Upper lobe of left lung (tissue), 4 donors: ENCODE measurements around the gene C15orf40.
"Not testable (repeated sequence)": the region's sequence is repeated elsewhere in the genome, so short reads cannot be mapped to it uniquely, and the experiment has no call there.

Experiments
- EP300 ChIP-seq, 4 donors: sonication (generic); formaldehyde crosslinking; IDR thresholded peaks; one replicate each; pipeline ENCODE4 v1.5.1; 2017; ENCODE audit warnings: antibody characterized with exemption in 4 of 4, control low read depth in 2 of 4
- POLR2A ChIP-seq, 4 donors: fragments of 450-650 bp; IDR thresholded peaks; one replicate each; pipeline ENCODE4 v1.5.1; 2016 to 2017; ENCODE audit warnings: antibody characterized with exemption in 4 of 4, mild to moderate bottlenecking in 2 of 4
- POLR2AphosphoS5 ChIP-seq, 2 donors: sonication (generic); formaldehyde crosslinking; IDR thresholded peaks; one replicate each; pipeline ENCODE4 v1.5.1; 2017; ENCODE audit warnings: antibody characterized with exemption in 2 of 2
- TF ChIP-seq, protein P1 (sequence below), 6 experiments: fragments of 450-650 bp in 4 of 6; fragments of 200-600 bp in 2 of 6; sonication (generic) in 2 of 6; IDR thresholded peaks; one replicate each; pipeline ENCODE4 v1.5.1; 2016 to 2019; ENCODE audit warnings: antibody characterized with exemption in 6 of 6

DNA sequence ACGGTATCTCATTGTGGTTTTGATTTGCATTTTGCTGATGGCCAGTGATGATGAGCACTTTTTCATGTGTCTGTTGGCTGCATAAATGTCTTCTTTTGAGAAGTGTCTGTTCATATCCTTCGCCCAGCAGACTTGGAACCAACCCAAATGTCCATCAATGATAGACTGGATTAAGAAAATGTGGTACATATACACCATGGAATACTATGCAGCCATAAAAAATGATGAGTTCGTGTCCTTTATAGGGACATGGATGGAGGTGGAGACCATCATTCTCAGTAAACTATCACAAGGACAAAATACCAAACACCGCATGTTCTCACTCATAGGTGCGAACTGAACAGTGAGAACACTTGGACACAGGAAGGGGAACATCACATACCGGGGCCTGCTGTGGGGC is 19.8 kb upstream of the C15orf40 start:
- not testable (repeated sequence) for TF ChIP-seq POLR2A, POLR2AphosphoS5, EP300 (IDR thresholded peaks at IDR 0.05)
- TF ChIP-seq, protein P1, sequence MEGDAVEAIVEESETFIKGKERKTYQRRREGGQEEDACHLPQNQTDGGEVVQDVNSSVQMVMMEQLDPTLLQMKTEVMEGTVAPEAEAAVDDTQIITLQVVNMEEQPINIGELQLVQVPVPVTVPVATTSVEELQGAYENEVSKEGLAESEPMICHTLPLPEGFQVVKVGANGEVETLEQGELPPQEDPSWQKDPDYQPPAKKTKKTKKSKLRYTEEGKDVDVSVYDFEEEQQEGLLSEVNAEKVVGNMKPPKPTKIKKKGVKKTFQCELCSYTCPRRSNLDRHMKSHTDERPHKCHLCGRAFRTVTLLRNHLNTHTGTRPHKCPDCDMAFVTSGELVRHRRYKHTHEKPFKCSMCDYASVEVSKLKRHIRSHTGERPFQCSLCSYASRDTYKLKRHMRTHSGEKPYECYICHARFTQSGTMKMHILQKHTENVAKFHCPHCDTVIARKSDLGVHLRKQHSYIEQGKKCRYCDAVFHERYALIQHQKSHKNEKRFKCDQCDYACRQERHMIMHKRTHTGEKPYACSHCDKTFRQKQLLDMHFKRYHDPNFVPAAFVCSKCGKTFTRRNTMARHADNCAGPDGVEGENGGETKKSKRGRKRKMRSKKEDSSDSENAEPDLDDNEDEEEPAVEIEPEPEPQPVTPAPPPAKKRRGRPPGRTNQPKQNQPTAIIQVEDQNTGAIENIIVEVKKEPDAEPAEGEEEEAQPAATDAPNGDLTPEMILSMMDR (IDR thresholded peaks at IDR 0.05), result not testable (repeated sequence)
